ENCODE results near the gene ZNF691.

Gene ZNF691

DNA sequence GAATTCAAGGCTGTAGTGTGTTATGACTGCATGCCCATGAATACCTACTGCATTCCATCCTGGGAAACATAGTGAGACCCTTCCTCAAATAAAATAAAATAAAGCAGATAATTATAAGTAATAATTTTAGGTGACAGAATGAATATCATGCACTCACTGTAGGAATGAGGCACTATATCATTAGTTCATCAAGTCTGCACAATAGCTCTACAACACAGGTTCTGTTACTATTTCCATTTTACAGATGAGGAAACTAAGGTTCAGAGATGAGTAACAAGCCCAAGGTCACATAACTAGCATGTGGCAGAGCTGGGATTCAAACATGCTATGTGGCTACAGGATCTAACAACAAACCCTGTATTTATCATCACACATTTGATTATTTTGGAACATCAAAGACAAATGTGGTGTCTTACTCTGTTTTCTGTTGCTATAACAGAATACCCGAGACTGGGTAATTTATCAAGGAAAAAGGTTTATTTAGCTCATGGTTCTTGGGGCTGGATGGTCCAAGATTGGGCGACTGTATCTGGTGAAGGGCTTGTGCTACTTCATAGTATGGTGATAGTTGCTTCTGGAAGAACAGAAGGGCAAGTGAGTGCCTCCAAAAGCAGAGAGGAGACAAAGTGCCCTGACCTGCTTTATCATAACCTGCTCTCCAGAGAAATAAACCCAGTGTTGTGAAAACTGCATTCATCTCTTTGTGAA is 4.8 kb upstream of the ZNF691 start:
- DNase-seq (ENCODE audit: low read depth): no peak
- no peak overlapping the region for H3K4me3 ChIP-seq (ENCODE audit: low read depth, low read length)
- TF ChIP-seq, protein P1, sequence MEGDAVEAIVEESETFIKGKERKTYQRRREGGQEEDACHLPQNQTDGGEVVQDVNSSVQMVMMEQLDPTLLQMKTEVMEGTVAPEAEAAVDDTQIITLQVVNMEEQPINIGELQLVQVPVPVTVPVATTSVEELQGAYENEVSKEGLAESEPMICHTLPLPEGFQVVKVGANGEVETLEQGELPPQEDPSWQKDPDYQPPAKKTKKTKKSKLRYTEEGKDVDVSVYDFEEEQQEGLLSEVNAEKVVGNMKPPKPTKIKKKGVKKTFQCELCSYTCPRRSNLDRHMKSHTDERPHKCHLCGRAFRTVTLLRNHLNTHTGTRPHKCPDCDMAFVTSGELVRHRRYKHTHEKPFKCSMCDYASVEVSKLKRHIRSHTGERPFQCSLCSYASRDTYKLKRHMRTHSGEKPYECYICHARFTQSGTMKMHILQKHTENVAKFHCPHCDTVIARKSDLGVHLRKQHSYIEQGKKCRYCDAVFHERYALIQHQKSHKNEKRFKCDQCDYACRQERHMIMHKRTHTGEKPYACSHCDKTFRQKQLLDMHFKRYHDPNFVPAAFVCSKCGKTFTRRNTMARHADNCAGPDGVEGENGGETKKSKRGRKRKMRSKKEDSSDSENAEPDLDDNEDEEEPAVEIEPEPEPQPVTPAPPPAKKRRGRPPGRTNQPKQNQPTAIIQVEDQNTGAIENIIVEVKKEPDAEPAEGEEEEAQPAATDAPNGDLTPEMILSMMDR (conservative IDR thresholded peaks at IDR 0.05; ENCODE audit: low read depth, low read length): no peak

DNA sequence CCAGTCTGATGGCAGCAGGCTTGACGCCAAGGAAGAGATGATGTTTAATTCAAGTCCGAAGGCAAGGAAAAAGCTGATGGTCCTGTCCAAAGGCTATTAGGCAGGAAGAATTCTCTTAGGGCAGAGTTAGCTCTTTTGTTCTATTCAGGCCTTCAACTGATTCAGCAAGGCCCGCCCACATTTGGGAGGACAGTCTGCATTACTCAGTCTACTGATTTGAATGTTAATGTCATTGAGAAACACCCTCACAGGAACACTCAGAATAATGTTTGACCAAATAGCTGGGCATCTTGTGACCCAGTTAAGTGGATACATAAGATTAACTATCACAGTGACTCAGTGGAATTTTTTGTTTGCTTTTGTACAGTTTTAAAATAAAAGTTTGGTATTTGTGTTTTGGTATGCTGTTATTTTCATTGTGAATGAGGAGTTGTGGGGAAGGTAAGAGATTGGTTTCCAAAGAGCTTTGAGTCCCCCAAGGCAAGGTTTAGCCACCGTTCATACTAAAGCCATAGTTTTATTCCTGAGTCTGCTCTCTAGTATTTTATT is 1.7 kb upstream of the ZNF691 start:
- TF ChIP-seq, protein P1 (conservative IDR thresholded peaks at IDR 0.05; ENCODE audit: low read depth, low read length): no peak
- DNase-seq (ENCODE audit: low read depth): peak; percentile 19
- H3K4me3 ChIP-seq (ENCODE audit: low read depth, low read length): no peak overlapping the region

DNA sequence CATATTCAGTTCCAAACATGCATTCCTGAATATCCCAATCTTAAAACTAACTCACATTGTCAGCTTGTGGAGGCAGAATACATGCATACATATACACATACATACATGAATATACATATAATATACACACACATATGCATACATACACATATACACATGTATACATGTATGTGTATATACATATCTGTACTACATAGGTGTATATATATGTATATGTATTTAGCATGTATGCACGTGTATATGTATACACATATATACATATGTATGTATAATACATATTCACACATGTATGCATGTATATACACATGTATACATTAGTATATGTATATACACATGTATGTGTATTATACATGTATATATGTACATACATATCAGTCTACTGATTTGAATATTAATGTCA is 1.2 kb upstream of the ZNF691 start:
- DNase-seq (ENCODE audit: low read depth): no peak
- no peak overlapping the region for H3K4me3 ChIP-seq (ENCODE audit: low read depth, low read length)
- TF ChIP-seq, protein P1 (conservative IDR thresholded peaks at IDR 0.05; ENCODE audit: low read depth, low read length): no peak

DNA sequence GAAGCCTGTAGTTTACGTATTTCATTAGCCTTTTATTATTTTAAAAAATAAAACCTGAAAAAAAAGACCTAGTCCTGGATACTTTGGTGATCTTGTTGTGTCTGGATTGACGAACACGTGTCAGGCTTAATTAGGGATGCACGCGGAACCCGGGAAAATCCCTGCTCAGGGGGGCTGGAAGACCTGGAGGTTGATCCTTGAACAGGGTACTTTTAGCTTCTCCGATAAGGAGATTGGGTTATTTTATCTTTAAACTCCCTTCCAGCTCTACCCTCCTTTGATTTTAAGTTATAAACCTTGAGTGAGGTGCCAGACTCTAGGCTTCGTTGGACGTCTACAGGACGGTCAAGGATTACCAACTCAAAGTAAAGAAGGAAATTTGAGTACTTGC is 552 bp upstream of the ZNF691 start:
- TF ChIP-seq, protein P1 (conservative IDR thresholded peaks at IDR 0.05; ENCODE audit: low read depth, low read length): no peak
- peak overlapping the region; percentile 89 for H3K4me3 ChIP-seq (ENCODE audit: low read depth, low read length)
- DNase-seq (ENCODE audit: low read depth): no peak

DNA sequence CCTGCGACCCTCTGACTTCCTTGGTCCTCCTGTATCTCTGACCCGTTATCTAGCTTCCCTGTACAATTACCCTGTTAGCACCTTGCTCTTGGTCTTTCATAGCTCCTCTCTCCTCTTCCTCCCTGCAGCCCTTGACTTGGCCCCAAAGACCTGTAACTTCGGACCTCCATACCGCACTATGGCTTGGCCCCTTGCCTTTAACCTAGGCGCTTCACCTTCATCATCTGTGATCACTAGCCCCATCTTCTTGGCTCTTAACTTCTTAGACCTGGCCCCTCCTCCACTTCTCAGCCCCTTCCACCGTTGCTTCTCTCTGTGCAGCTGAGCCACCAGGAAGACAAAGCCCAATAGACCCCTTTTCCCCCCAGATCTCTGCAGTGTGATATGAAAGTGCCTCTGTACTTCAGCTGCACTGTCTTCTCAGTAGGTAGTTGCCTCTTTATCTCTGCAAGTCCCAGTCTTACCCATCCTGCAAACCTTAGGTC is 740 bp downstream of the ZNF691 start:
- TF ChIP-seq, protein P1 (conservative IDR thresholded peaks at IDR 0.05; ENCODE audit: low read depth, low read length): no peak
- H3K4me3 ChIP-seq (ENCODE audit: low read depth, low read length): peak overlapping the region; percentile 89
- no peak for DNase-seq (ENCODE audit: low read depth)

DNA sequence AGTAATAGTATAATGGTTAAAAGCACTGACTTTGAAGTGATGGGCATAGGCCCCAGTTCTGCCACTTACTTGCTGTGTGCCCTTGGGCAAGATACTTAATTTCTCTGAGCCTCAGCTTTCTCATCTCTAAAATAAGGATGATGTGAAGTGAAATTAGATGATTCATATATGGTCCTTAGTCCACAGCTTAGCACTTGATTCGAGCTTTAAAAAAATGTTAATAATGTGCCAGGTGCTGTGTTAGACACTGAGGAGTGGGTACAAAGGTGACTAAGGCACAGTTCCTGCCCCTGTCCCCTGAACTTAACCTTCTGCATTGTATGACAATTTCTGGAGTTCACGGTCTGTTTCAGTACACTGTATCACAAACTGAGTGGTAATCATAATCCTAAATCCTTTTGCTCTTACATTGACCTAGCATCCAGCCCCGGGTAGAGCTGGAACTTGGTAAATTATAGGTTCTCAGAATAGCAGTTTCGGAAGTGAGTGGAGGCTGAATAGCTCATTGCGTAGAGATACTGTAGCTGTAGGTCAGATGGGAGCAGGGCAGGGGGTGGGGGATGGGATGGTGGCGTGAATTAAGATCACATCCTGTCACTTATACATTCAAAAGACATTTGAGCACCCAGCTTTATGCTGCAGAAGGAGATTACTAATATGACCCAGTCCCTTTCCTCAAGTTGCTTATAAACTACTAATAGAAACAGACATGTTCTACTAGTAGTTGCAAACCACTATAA is 1.5 kb downstream of the ZNF691 start:
- TF ChIP-seq, protein P1 (conservative IDR thresholded peaks at IDR 0.05; ENCODE audit: low read depth, low read length): no peak
- DNase-seq (ENCODE audit: low read depth): no peak
- no peak overlapping the region for H3K4me3 ChIP-seq (ENCODE audit: low read depth, low read length)
